Prostate gland (tissue), 2 donors: ENCODE data around the gene ATAD1.

Experiments used
- CTCF ChIP-seq, 4 experiments: fragments of 200-600 bp in 2 of 4; fragments of 450-650 bp in 2 of 4; sonication (generic) in 2 of 4; IDR thresholded peaks; 1 replicate in 3 of 4; 2 replicates in 1 of 4; pipeline ENCODE4 v1.5.1; 2016 to 2019; ENCODE audit warnings: antibody characterized with exemption in 4 of 4, mild to moderate bottlenecking in 2 of 4, moderate library complexity in 2 of 4
- POLR2A ChIP-seq: fragments of 450-650 bp; IDR thresholded peaks from one replicate; pipeline ENCODE4 v1.6.1; 2016; ENCODE audit warnings: antibody characterized with exemption, mild to moderate bottlenecking

- TF ChIP-seq CTCF (IDR thresholded peaks at IDR 0.05) (no peak), POLR2A (no peak)
Observed at GRCh38 chr10:87829986-87830729, 12.1 kb upstream of the ATAD1 start.
